Ecto neural progenitor cell (in vitro differentiated cells): Measurements from ENCODE around the gene POU2F3.
A peak's percentile ranks its signal among the peaks of the same experiment; 100 is the strongest.

Experiments used
- DNase-seq: peaks from one replicate; pipeline ENCODE4 v3.0.0-alpha.2; 2018; ENCODE audit warnings: low spot score

The POU2F3 gene

DNA sequence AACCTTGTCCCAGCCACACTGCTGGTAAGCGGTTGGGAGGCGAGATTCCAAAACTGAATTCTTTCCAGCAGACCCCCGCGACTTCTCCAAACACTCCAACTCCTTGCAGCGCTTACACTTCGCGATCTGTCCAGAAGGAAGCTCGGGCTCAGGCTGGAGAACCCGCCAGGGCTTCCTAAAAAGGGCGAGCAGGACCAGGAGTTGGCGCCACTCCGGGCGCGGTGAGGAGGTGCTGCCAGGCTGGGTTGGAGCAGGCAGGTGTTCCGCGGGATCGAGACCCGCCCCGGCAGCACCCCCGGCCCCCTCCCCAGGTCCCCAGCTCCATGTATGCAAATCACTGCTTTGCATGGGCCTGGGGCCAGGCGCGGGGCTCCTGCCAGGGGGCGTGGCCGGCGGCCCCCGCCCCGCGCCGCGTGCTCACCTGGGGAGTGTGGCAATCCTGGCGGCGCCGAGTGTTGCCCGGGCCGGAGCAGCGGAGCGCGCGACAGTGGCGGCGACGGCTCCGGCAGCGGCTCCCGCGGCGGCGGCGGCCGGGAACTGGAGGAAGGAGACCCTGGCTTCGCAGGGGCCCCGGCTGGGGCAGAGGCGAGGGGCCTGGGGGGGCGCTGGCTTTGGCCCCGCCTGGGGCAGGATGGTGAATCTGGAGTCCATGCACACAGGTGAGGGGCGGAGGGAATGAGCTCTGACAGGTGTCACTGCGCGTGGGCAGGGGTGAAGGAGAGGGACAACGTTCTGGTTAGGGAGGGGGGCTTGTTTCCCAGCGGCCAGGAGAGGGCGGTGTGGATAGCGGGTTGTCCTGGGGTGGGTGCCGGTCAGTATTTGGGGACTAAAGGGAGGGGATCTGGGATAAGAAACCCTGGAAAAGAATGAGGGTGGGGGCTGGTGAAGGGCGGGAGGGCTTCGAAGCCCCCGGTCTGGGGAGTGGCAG is at the start of gene POU2F3:
Gene POU2F3 (plus strand): TSS at position 428 of the 928 bp plus-strand sequence. CDS start 204 bp downstream, at position 632.
- DNase-seq: peak; percentile 61

- DNase-seq: no peak
Measured at GRCh38 chr11:120191058-120191457, 48.9 kb upstream of the POU2F3 start.

DNA sequence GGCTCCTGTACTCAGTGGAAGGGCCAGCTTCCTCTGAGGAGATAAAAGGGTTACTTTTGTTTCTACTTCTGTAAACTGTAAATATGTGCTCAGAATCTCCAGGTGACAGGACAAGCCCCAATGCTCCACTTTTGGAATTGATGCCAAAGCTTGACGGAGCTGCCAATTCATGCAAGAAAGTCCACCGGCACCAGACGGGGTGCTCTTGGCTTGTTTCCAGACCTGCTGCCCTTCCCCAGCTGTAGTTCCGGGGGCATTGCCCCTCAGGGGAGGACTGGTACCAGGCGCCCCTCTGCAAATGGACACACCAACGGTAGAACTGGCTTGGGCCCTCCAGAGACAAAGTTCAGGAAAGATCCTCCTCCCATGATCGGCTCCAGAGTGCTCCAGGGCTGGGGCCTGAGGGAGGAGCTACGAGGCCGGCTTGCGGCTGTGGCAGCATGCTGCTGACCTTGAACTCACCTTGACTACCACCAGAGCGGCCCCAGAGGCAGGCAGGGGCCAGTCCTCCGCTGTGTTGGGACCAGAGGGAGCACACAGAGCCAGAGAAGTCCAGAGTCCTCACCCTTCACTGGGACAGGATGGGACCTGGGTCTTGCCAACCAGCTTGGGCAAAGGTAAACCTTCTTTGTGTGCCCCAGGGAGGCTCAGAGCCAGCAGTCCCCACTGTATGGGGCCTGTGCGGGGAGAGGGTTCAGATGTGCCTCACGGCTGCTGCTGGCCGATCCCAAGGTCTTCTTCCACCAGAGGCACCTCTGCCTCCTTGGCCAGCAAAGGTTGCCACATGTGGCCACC is 46.9 kb upstream of the POU2F3 start:
- no peak for DNase-seq

GRCh38 chr11:120194166-120194565 is 45.8 kb upstream of the POU2F3 start:
- no peak for DNase-seq

- DNase-seq: no peak
Measured at GRCh38 chr11:120195601-120196320, 44.2 kb upstream of the POU2F3 start.

DNA sequence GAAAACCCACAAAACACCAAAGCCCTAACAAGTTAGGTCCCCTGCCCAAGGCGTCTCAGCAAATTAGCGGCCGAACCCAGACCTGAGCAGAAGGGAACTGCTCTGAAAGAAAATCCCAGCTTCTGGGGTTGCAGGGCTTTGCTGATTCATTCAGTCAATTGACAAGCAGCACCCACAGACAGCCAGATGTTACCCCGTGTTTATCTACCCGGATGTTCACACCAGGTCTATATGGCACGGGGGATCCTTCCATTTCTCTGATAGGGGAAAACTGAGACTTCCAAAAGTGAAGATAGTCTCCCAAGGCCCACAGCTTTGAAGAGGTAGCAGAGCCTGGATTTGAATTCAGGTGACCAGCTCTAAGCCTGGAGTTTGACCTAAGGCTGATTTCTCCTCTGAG is 43.1 kb upstream of the POU2F3 start:
- no peak for DNase-seq

DNA sequence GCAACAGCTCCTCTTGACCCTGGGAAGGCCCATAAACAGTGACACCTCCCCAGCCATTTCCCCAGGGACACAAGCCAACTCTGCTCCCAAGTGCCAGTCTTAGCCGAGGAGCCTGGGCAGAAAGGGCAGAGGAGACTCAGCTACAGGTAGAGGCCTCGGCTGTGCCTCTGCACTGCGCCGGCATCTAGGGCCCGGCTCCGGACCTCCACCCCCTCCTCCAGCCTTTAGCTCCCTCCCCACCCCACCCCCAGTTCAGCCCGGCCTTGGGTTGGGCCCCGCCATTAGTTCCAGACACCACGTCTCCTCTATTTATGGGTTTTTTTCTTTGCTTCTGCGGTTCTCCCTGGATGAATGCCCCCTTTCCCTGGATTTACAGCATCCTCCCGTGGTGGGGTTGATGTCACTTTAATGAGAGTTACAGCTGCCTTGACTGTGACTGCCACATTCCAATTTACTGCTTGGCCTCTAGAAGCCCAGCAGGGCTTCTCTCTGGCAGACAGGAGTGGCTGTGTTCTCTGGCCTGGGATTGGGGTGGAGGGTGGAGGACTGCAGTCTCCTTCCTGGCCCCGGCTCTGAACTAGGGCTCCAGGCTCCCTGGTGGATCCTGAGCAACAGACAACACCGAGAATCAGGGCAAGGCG is 42.6 kb upstream of the POU2F3 start:
- no peak for DNase-seq

- DNase-seq: no peak
Measured at GRCh38 chr11:120197977-120198376, 42.0 kb upstream of the POU2F3 start.

GRCh38 chr11:120198403-120198786 is 41.5 kb upstream of the POU2F3 start:
- no peak for DNase-seq

DNA sequence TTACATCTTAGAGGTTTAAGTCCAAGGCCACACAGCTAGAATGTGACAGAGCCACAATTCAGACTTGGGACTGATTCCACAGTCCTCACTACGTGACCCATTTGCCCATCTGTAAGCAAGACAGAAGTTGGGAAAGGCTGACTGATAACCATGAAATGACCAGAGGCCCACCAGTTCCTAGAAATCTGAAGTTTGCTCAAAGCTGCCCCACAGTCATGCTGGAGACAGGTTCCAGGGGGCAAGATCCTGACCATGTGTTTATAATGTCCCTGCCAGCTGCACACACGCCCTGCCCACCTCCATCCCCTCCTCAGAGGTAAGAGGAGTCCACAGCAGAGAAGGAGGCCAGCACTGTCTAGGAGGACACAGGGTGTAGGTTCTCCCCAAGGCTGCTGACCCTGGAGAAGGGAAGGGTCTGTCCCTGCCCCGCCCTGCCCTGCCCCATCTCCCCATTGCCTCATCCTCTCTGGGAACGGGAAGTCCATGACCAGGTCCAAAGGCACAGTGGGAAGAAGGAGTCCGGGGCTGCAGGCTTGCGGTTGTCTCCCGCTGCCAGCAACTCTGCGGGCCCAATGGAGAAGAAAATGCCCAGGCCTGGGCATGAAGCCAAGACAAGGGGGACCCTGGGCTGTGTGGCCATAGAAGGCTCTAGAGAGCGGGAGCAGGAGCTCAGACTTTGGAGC is 41.0 kb upstream of the POU2F3 start:
- no peak for DNase-seq

DNA sequence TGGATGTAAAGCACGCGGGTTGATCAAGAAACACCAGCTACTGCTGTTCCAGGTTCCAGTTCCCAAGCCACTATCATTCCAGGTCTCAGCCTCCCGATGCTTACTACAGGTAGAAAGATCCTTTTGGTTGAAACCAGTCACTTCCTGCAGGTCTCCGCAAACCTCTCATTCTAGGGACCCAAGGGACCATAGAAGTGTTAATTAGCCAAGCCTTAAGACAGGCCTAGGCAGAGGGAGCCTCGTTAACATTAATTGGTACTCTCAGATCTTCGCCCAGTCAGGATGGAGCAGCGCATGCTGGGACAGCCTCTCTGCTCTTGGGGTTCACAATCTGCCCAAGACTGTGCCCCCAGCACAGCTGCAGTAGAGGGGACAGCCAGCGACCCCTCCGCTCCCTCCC is 40.3 kb upstream of the POU2F3 start:
- no peak for DNase-seq

- no peak for DNase-seq
Measured at GRCh38 chr11:120200677-120201076, 39.3 kb upstream of the POU2F3 start.

GRCh38 chr11:120201653-120202052 is 38.3 kb upstream of the POU2F3 start:
- no peak for DNase-seq

DNA sequence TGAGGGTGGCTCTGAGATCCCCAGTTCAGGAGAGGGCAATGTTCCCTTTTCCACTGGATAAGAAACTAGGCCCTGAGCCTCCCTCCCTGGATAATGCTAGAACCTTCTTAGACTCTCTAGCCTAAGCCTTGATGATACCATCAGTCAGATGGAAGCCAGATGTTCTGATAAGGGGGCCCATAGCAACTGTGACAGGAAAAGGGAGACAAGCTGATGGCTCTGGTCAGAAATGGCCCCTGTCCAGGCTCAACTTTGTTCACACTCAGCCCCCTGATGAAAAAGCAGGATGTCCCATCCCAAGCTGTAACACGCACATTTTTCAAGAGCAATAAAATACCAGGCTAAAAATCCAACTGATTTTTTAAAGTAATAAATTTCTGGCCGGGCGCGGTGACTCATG is 36.3 kb upstream of the POU2F3 start:
- DNase-seq: no peak

- DNase-seq: no peak
Measured at GRCh38 chr11:120205596-120206161, 34.3 kb upstream of the POU2F3 start.

DNA sequence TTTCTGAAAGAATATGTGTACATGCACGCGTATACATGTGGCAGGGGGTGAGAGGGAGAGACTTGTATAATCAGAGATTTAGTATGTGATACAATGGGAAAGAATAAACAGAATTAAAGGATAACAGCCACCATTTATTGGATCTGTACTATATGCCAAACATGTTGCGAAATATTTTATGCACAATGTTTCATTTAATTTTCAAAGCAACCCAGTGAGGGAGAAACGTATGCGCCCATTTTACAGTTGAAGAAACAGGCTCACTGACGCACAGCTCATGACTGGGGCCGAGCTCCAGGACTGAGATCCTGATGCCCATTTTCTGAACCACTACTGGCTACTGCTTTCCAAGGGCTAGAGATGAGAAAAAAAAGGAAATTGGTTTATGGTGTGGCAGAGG is 32.4 kb upstream of the POU2F3 start:
- DNase-seq: no peak

DNA sequence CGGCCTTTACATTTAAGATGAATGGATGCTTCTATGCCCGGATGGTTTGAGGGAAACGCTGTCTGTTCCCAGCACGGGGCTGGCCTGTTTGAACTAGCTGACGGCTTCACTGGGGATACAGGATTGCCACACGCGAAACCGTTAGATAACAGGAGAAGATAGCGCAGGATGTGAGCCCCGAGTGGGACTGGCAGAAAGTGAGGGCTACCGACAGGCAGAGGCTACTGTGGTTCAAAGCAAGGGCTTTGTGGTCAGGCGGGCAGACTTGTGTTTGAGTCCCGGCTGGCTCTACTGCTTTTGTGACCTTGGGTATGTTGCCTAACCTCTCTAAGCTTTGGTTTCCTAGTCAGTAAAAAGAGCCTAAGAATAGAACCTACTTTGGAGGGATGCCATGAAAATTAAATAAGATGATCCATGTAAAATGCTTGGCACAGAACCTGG is 31.9 kb upstream of the POU2F3 start:
- DNase-seq: no peak

DNA sequence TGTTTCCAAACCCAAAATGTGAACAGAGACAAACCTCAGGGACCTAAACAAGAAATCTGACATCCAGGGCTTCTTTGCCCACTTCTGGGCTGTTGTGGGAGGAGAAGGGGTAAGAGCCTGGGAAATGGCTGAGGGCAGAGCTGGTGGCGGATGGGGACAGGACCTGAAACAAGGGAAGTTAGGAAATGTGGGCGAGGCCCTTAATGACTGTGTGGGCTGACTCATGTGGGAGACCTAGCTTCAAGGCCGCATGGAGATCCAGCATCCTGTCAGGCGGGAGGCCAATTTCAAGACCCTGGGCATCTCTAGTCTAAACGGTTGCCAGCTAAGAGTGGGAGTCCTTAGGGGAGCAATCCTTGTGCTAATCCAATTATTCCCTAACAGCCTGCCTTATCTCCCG is 31.2 kb upstream of the POU2F3 start:
- DNase-seq: no peak

- no peak for DNase-seq
Measured at GRCh38 chr11:120209746-120210625, 30.0 kb upstream of the POU2F3 start.
